B cell (primary cell): ENCODE results near the gene HOXD9.

Experiments
- CTCF ChIP-seq: fragments of 200-600 bp; IDR thresholded peaks from one replicate; pipeline ENCODE4 v1.8.0; 2022; ENCODE audit warnings: antibody characterized with exemption, mild to moderate bottlenecking
- EZH2 ChIP-seq: IDR thresholded peaks from 2 replicates; pipeline ENCODE4 v1.6.1; 2012; ENCODE audit warnings: borderline replicate concordance, low read depth, mild to moderate bottlenecking, moderate library complexity, low read length; ENCODE audit not compliant: insufficient read depth, poor library complexity, severe bottlenecking

- TF ChIP-seq CTCF, result no peak
- TF ChIP-seq EZH2, result no peak
Observed at GRCh38 chr2:176142281-176142680, 19.8 kb downstream of the HOXD9 start.
